Gastroesophageal sphincter (tissue), 4 donors: ENCODE measurements around the gene SHISA6. TPM values are rescaled to one million over a fixed set of nuclear protein-coding genes. Genes with fewer than 3 reads are reported as not detected.

Experiments
- ATAC-seq: fragments of 150-250 bp; one replicate; pipeline ENCODE4 v1.9.1; 2016; ENCODE audit warnings: mild to moderate bottlenecking, moderate library complexity
- H3K27ac ChIP-seq, 4 donors: fragments of 200-600 bp; sonication (generic) in 3 of 4; 1 replicate in 3 of 4; 2 replicates in 1 of 4; pipeline ENCODE4 v1.5.1; 2016 to 2019
- H3K27me3 ChIP-seq: fragments of 200-600 bp; sonication (generic); one replicate; pipeline ENCODE4 v1.5.1; 2019
- H3K36me3 ChIP-seq, 2 donors: fragments of 200-600 bp; sonication (generic); one replicate each; pipeline ENCODE4 v1.5.1; 2019; ENCODE audit warnings: control low read depth in 1 of 2
- H3K4me1 ChIP-seq, 3 donors: fragments of 200-600 bp; sonication (generic); 1 replicate in 2 of 3; 2 replicates in 1 of 3; pipeline ENCODE4 v1.5.1; 2016 to 2019; ENCODE audit warnings: control low read depth in 2 of 3
- H3K4me3 ChIP-seq, 2 donors: fragments of 200-600 bp; sonication (generic); one replicate each; pipeline ENCODE4 v1.5.1; 2019; ENCODE audit warnings: mild to moderate bottlenecking in 1 of 2, moderate library complexity in 1 of 2
- H3K9me3 ChIP-seq, 3 donors: fragments of 200-600 bp; sonication (generic); one replicate each; pipeline ENCODE4 v1.5.1; 2017 to 2019; ENCODE audit warnings: control low read depth in 2 of 3
- CTCF ChIP-seq, 4 experiments: fragments of 200-600 bp in 2 of 4; fragments of 450-650 bp in 2 of 4; sonication (generic) in 1 of 4; IDR thresholded peaks; one replicate each; pipeline ENCODE4 v1.5.1; 2017 to 2019; ENCODE audit warnings: antibody characterized with exemption in 4 of 4, mild to moderate bottlenecking in 2 of 4, moderate library complexity in 2 of 4
- EP300 ChIP-seq: sonication (generic); formaldehyde crosslinking; IDR thresholded peaks from one replicate; pipeline ENCODE4 v1.6.1; 2017; ENCODE audit warnings: antibody characterized with exemption, mild to moderate bottlenecking
- POLR2A ChIP-seq, 2 donors: fragments of 450-650 bp; IDR thresholded peaks; one replicate each; pipeline ENCODE4 v1.6.1; 2017; ENCODE audit warnings: antibody characterized with exemption in 2 of 2, mild to moderate bottlenecking in 2 of 2, moderate library complexity in 1 of 2
- POLR2AphosphoS5 ChIP-seq: sonication (generic); formaldehyde crosslinking; IDR thresholded peaks from one replicate; pipeline ENCODE4 v1.6.1; 2017; ENCODE audit warnings: antibody characterized with exemption
- WGBS, 2 donors: methylation state at CpG; one replicate each; pipeline ENCODE4 v1.1.5; 2018; ENCODE audit warnings: low coverage in 1 of 2; 5-methylcytosine and 5-hydroxymethylcytosine counted together
- total RNA-seq, 4 donors: library from RNA; depleted of rRNA; stranded (reverse); fragments of >200 nt; gene quantifications; one replicate each; pipeline ENCODE4 v1.1.0, GENCODE V29; 2016

The SHISA6 gene
- total RNA-seq, 4 donors from 2014 or later: 0.31 to 1.5 (median 0.90) TPM

- Histone ChIP-seq H3K27me3 (peaks cover 2% of the 10 kb centered on the region), H3K27ac (no peak overlapping the region), H3K4me3 (no peak overlapping the region), H3K36me3 (no peaks in the 10 kb centered on the region), H3K9me3 (no peaks in the 10 kb centered on the region), H3K4me1 (no peaks in the 10 kb centered on the region)
- TF ChIP-seq EP300 (no peak), CTCF (IDR thresholded peaks at IDR 0.05) (no peak), POLR2AphosphoS5 (no peak), POLR2A (IDR thresholded peaks at IDR 0.05) (no peak)
- 72% methylated on average over 3 of the region's 3 CpGs; no CpG with 5 or more reads in 1 of the 2 donors for WGBS, 2 donors
- ATAC-seq: no peak
Observed at GRCh38 chr17:11342138-11342537, 101.1 kb downstream of the SHISA6 start.

- H3K27ac ChIP-seq: no peak overlapping the region
- 49 to 63% methylated on average over 3 of the region's 3 CpGs for WGBS, 2 donors
- H3K27me3 ChIP-seq: no peaks in the 10 kb centered on the region
- no peak for TF ChIP-seq EP300
- no peak for TF ChIP-seq POLR2A (IDR thresholded peaks at IDR 0.05)
- no peaks in the 10 kb centered on the region for H3K4me1 ChIP-seq
- H3K4me3 ChIP-seq: no peak overlapping the region
- H3K9me3 ChIP-seq: no peaks in the 10 kb centered on the region
- ATAC-seq: no peak
- H3K36me3 ChIP-seq: no peaks in the 10 kb centered on the region
Observed at GRCh38 chr17:11349106-11349505, 108.1 kb downstream of the SHISA6 start.

GRCh38 chr17:11351479-11351878 lies 110.5 kb downstream of the SHISA6 start:
- Histone ChIP-seq H3K4me3 (no peak overlapping the region), H3K27ac (no peak overlapping the region), H3K36me3 (no peaks in the 10 kb centered on the region), H3K4me1 (no peaks in the 10 kb centered on the region), H3K9me3 (no peaks in the 10 kb centered on the region), H3K27me3 (no peaks in the 10 kb centered on the region)
- ATAC-seq: no peak
- TF ChIP-seq POLR2A (IDR thresholded peaks at IDR 0.05): no peak
- no peak for TF ChIP-seq EP300
- no peak for TF ChIP-seq POLR2AphosphoS5
- TF ChIP-seq CTCF (IDR thresholded peaks at IDR 0.05): no peak
- 70 to 86% methylated on average over 2 of the region's 2 CpGs for WGBS, 2 donors

GRCh38 chr17:11353601-11354000 lies 112.6 kb downstream of the SHISA6 start:
- Histone ChIP-seq H3K9me3 (no peaks in the 10 kb centered on the region), H3K27me3 (no peaks in the 10 kb centered on the region), H3K4me3 (no peak overlapping the region), H3K36me3 (no peaks in the 10 kb centered on the region), H3K27ac (no peak overlapping the region), H3K4me1 (no peaks in the 10 kb centered on the region)
- ATAC-seq: no peak
- 37 to 58% methylated on average over 3 to 5 of the region's 5 CpGs for WGBS, 2 donors
- TF ChIP-seq CTCF (IDR thresholded peaks at IDR 0.05) (no peak), EP300 (no peak), POLR2AphosphoS5 (no peak), POLR2A (IDR thresholded peaks at IDR 0.05) (no peak)

- 76 to 80% methylated on average over 1 to 2 of the region's 2 CpGs for WGBS, 2 donors
- Histone ChIP-seq H3K27me3 (no peaks in the 10 kb centered on the region), H3K4me3 (no peak overlapping the region), H3K27ac (no peak overlapping the region), H3K36me3 (no peaks in the 10 kb centered on the region), H3K9me3 (no peaks in the 10 kb centered on the region), H3K4me1 (no peaks in the 10 kb centered on the region)
- TF ChIP-seq POLR2A (IDR thresholded peaks at IDR 0.05): no peak
- TF ChIP-seq CTCF (IDR thresholded peaks at IDR 0.05): no peak
- no peak for TF ChIP-seq EP300
- no peak for TF ChIP-seq POLR2AphosphoS5
- no peak for ATAC-seq
Observed at GRCh38 chr17:11356371-11356770, 115.4 kb downstream of the SHISA6 start.
